ENCODE data around the gene SYNPO2.

The SYNPO2 gene

GRCh38 chr4:118935819-118936218 lies 47.2 kb downstream of the SYNPO2 start:
- Histone ChIP-seq H4K91ac (ENCODE audit: low read length) (no peak overlapping the region), H2BK120ac (ENCODE audit: low read depth, low read length) (no peak overlapping the region), H3K4ac (ENCODE audit: low read depth in 1 of 2, low read length in 2 of 2) (no peak overlapping the region), H3K23ac (ENCODE audit: low read length in 2 of 2) (no peak overlapping the region), H3K18ac (ENCODE audit: low read depth in 1 of 2, low read length in 2 of 2) (no peak overlapping the region), H3K79me1 (replicated peaks; ENCODE audit: low read length, poor library complexity, severe bottlenecking) (no peaks in the 10 kb centered on the region), H3K27ac (ENCODE audit: low read length, poor library complexity, severe bottlenecking) (no peak overlapping the region), H3K9ac (ENCODE audit: low read length) (no peak overlapping the region), H3K14ac (ENCODE audit: low read length in 2 of 2) (no peak overlapping the region), H2BK15ac (ENCODE audit: low read depth, poor library complexity, severe bottlenecking) (no peak overlapping the region), H3K9me3 (ENCODE audit: control insufficient read depth, low read length) (no peaks in the 10 kb centered on the region), H4K8ac (ENCODE audit: low read length) (no peak overlapping the region), H2AFZ (ENCODE audit: low read depth, low read length) (no peak overlapping the region), H3K27me3 (ENCODE audit: control insufficient read depth in 1 of 2, insufficient read depth in 1 of 2, low read length in 2 of 2) (no peaks in the 10 kb centered on the region), H3K4me3 (ENCODE audit: insufficient read depth in 1 of 2, low read depth in 1 of 2, low read length in 2 of 2) (no peak overlapping the region), H2AK5ac (ENCODE audit: low read length, severe bottlenecking) (no peak overlapping the region), H3K4me1 (ENCODE audit: control insufficient read depth, insufficient read depth, low read depth, low read length) (no peaks in the 10 kb centered on the region), H3K36me3 (ENCODE audit: control insufficient read depth in 1 of 2, insufficient read depth in 2 of 2, low read depth in 1 of 2, low read length in 2 of 2) (no peaks in the 10 kb centered on the region), H2BK5ac (ENCODE audit: low read depth, low read length, poor library complexity, severe bottlenecking) (no peak overlapping the region), H2BK12ac (ENCODE audit: low read length in 2 of 2) (no peak overlapping the region), H3K4me2 (ENCODE audit: low read length, poor library complexity, severe bottlenecking) (no peak overlapping the region)
- DNase-seq, result no peak
- WGBS, result 79% methylated on average over 2 of the region's 2 CpGs

GRCh38 chr4:118936406-118936805 lies 47.8 kb downstream of the SYNPO2 start:
- H3K27me3 ChIP-seq (ENCODE audit: control insufficient read depth in 1 of 2, insufficient read depth in 1 of 2, low read length in 2 of 2), result no peaks in the 10 kb centered on the region
- DNase-seq, result no peak
- no peak overlapping the region for H4K91ac ChIP-seq (ENCODE audit: low read length)
- no peak overlapping the region for H2AK5ac ChIP-seq (ENCODE audit: low read length, severe bottlenecking)
- no peaks in the 10 kb centered on the region for H3K4me1 ChIP-seq (ENCODE audit: control insufficient read depth, insufficient read depth, low read depth, low read length)
- no peak overlapping the region for H3K4ac ChIP-seq (ENCODE audit: low read depth in 1 of 2, low read length in 2 of 2)
- H3K4me2 ChIP-seq (ENCODE audit: low read length, poor library complexity, severe bottlenecking), result no peak overlapping the region
- H2BK5ac ChIP-seq (ENCODE audit: low read depth, low read length, poor library complexity, severe bottlenecking), result no peak overlapping the region
- no peak overlapping the region for H3K14ac ChIP-seq (ENCODE audit: low read length in 2 of 2)
- H3K9me3 ChIP-seq (ENCODE audit: control insufficient read depth, low read length), result no peaks in the 10 kb centered on the region
- no peak overlapping the region for H2AFZ ChIP-seq (ENCODE audit: low read depth, low read length)
- no peak overlapping the region for H3K23ac ChIP-seq (ENCODE audit: low read length in 2 of 2)
- H2BK120ac ChIP-seq (ENCODE audit: low read depth, low read length), result no peak overlapping the region
- no peak overlapping the region for H3K4me3 ChIP-seq (ENCODE audit: insufficient read depth in 1 of 2, low read depth in 1 of 2, low read length in 2 of 2)
- H3K9ac ChIP-seq (ENCODE audit: low read length), result no peak overlapping the region
- no peak overlapping the region for H3K18ac ChIP-seq (ENCODE audit: low read depth in 1 of 2, low read length in 2 of 2)
- WGBS, result 73% methylated on average over 3 of the region's 3 CpGs
- H3K27ac ChIP-seq (ENCODE audit: low read length, poor library complexity, severe bottlenecking), result no peak overlapping the region
- H4K8ac ChIP-seq (ENCODE audit: low read length), result no peak overlapping the region
- no peaks in the 10 kb centered on the region for H3K79me1 ChIP-seq (replicated peaks; ENCODE audit: low read length, poor library complexity, severe bottlenecking)
- H3K36me3 ChIP-seq (ENCODE audit: control insufficient read depth in 1 of 2, insufficient read depth in 2 of 2, low read depth in 1 of 2, low read length in 2 of 2), result no peaks in the 10 kb centered on the region
- H2BK12ac ChIP-seq (ENCODE audit: low read length in 2 of 2), result no peak overlapping the region
- H2BK15ac ChIP-seq (ENCODE audit: low read depth, poor library complexity, severe bottlenecking), result no peak overlapping the region

GRCh38 chr4:118939169-118939783 lies 50.6 kb downstream of the SYNPO2 start:
- Histone ChIP-seq H2BK15ac (ENCODE audit: low read depth, poor library complexity, severe bottlenecking) (no peak overlapping the region), H3K9me3 (ENCODE audit: control insufficient read depth, low read length) (no peaks in the 10 kb centered on the region), H4K91ac (ENCODE audit: low read length) (no peak overlapping the region), H3K4me2 (ENCODE audit: low read length, poor library complexity, severe bottlenecking) (no peak overlapping the region), H2BK12ac (ENCODE audit: low read length in 2 of 2) (no peak overlapping the region), H3K4me1 (ENCODE audit: control insufficient read depth, insufficient read depth, low read depth, low read length) (peaks cover 2% of the 10 kb centered on the region), H4K8ac (ENCODE audit: low read length) (no peak overlapping the region), H3K27ac (ENCODE audit: low read length, poor library complexity, severe bottlenecking) (no peak overlapping the region), H3K36me3 (ENCODE audit: control insufficient read depth in 1 of 2, insufficient read depth in 2 of 2, low read depth in 1 of 2, low read length in 2 of 2) (no peaks in the 10 kb centered on the region), H2AFZ (ENCODE audit: low read depth, low read length) (no peak overlapping the region), H3K23ac (ENCODE audit: low read length in 2 of 2) (no peak overlapping the region), H3K4ac (ENCODE audit: low read depth in 1 of 2, low read length in 2 of 2) (no peak overlapping the region), H3K79me1 (replicated peaks; ENCODE audit: low read length, poor library complexity, severe bottlenecking) (no peaks in the 10 kb centered on the region), H3K4me3 (ENCODE audit: insufficient read depth in 1 of 2, low read depth in 1 of 2, low read length in 2 of 2) (no peak overlapping the region), H2AK5ac (ENCODE audit: low read length, severe bottlenecking) (no peak overlapping the region), H3K27me3 (ENCODE audit: control insufficient read depth in 1 of 2, insufficient read depth in 1 of 2, low read length in 2 of 2) (no peaks in the 10 kb centered on the region), H2BK120ac (ENCODE audit: low read depth, low read length) (no peak overlapping the region), H3K18ac (ENCODE audit: low read depth in 1 of 2, low read length in 2 of 2) (no peak overlapping the region), H2BK5ac (ENCODE audit: low read depth, low read length, poor library complexity, severe bottlenecking) (no peak overlapping the region), H3K14ac (ENCODE audit: low read length in 2 of 2) (no peak overlapping the region), H3K9ac (ENCODE audit: low read length) (no peak overlapping the region)
- no peak for DNase-seq
- WGBS, result 92% methylated on average over 10 of the region's 10 CpGs

- H3K36me3 ChIP-seq (ENCODE audit: control insufficient read depth in 1 of 2, insufficient read depth in 2 of 2, low read depth in 1 of 2, low read length in 2 of 2), result no peaks in the 10 kb centered on the region
- H3K4me1 ChIP-seq (ENCODE audit: control insufficient read depth, insufficient read depth, low read depth, low read length), result peaks cover 2% of the 10 kb centered on the region
- peak; percentile 78 for DNase-seq
- no peak overlapping the region for H4K91ac ChIP-seq (ENCODE audit: low read length)
- no peak overlapping the region for H4K8ac ChIP-seq (ENCODE audit: low read length)
- no peak overlapping the region for H2BK15ac ChIP-seq (ENCODE audit: low read depth, poor library complexity, severe bottlenecking)
- no peak overlapping the region for H2AFZ ChIP-seq (ENCODE audit: low read depth, low read length)
- no peak overlapping the region for H2BK12ac ChIP-seq (ENCODE audit: low read length in 2 of 2)
- H3K23ac ChIP-seq (ENCODE audit: low read length in 2 of 2), result no peak overlapping the region
- H2BK120ac ChIP-seq (ENCODE audit: low read depth, low read length), result peak overlapping the region; percentile 57
- no peak overlapping the region for H3K14ac ChIP-seq (ENCODE audit: low read length in 2 of 2)
- H3K4me3 ChIP-seq (ENCODE audit: insufficient read depth in 1 of 2, low read depth in 1 of 2, low read length in 2 of 2), result no peak overlapping the region
- no peaks in the 10 kb centered on the region for H3K27me3 ChIP-seq (ENCODE audit: control insufficient read depth in 1 of 2, insufficient read depth in 1 of 2, low read length in 2 of 2)
- no peak overlapping the region for H3K9ac ChIP-seq (ENCODE audit: low read length)
- H3K4me2 ChIP-seq (ENCODE audit: low read length, poor library complexity, severe bottlenecking), result no peak overlapping the region
- H3K9me3 ChIP-seq (ENCODE audit: control insufficient read depth, low read length), result no peaks in the 10 kb centered on the region
- H3K4ac ChIP-seq (ENCODE audit: low read depth in 1 of 2, low read length in 2 of 2), result peak overlapping the region in 1 of 2 experiments; percentile 47
- H3K79me1 ChIP-seq (replicated peaks; ENCODE audit: low read length, poor library complexity, severe bottlenecking), result no peaks in the 10 kb centered on the region
- WGBS, result 71% methylated on average over 1 of the region's 1 CpG
- H3K27ac ChIP-seq (ENCODE audit: low read length, poor library complexity, severe bottlenecking), result no peak overlapping the region
- H2AK5ac ChIP-seq (ENCODE audit: low read length, severe bottlenecking), result no peak overlapping the region
- H2BK5ac ChIP-seq (ENCODE audit: low read depth, low read length, poor library complexity, severe bottlenecking), result no peak overlapping the region
- H3K18ac ChIP-seq (ENCODE audit: low read depth in 1 of 2, low read length in 2 of 2), result no peak overlapping the region
Measured at GRCh38 chr4:118941149-118941548, 52.5 kb downstream of the SYNPO2 start.

Data from mesenchymal stem cell (in vitro differentiated cells and primary cell).